HG03175 (cell line): ENCODE data around the gene NIPSNAP2.
"Not testable (repeated sequence)": the region's sequence is repeated elsewhere in the genome, so short reads cannot be mapped to it uniquely, and the experiment has no call there.

Experiments
- ATAC-seq: cut with Tn5 transposase; IDR thresholded peaks from one replicate; pipeline ENCODE4 v1.9.1; 2021; ENCODE audit warnings: mild to moderate bottlenecking, moderate library complexity; ENCODE audit not compliant: unreplicated experiment

Gene NIPSNAP2

GRCh38 chr7:55964261-55965099 lies at the start of gene NIPSNAP2:
TSS of gene NIPSNAP2 (plus strand) at chr7:55964585. CDS start at chr7:55964610, 25 bp downstream.
- ATAC-seq, result peak; percentile 78

GRCh38 chr7:55917771-55918170 lies 46.6 kb upstream of the NIPSNAP2 start:
- no peak for ATAC-seq

- ATAC-seq, result no peak
Observed at GRCh38 chr7:55928006-55928767, 36.2 kb upstream of the NIPSNAP2 start.

- no peak for ATAC-seq
Observed at GRCh38 chr7:55931421-55932151, 32.8 kb upstream of the NIPSNAP2 start.

GRCh38 chr7:55939514-55940123 lies 24.8 kb upstream of the NIPSNAP2 start:
- no peak for ATAC-seq

GRCh38 chr7:55946545-55946944 lies 17.8 kb upstream of the NIPSNAP2 start:
- no peak for ATAC-seq

GRCh38 chr7:55951637-55952351 lies 12.6 kb upstream of the NIPSNAP2 start, which contains the start of gene MRPS17:
TSS of gene MRPS17 (plus strand) at chr7:55951877. CDS start at chr7:55953196, 1,319 bp downstream.
- ATAC-seq, result peak; percentile 100

GRCh38 chr7:55952352-55952671 lies 12.1 kb upstream of the NIPSNAP2 start:
- ATAC-seq, result not testable (repeated sequence)

GRCh38 chr7:55953707-55954475 lies 10.5 kb upstream of the NIPSNAP2 start:
- ATAC-seq, result no peak

- no peak for ATAC-seq
Observed at GRCh38 chr7:55957190-55957589, 7.2 kb upstream of the NIPSNAP2 start.

GRCh38 chr7:55962014-55962413 lies 2.4 kb upstream of the NIPSNAP2 start:
- ATAC-seq, result no peak

GRCh38 chr7:55963584-55964168 lies 709 bp upstream of the NIPSNAP2 start:
- no peak for ATAC-seq

GRCh38 chr7:55965100-55965470 lies 700 bp downstream of the NIPSNAP2 start:
- no peak for ATAC-seq

GRCh38 chr7:55965805-55966421 lies 1.5 kb downstream of the NIPSNAP2 start:
- no peak for ATAC-seq

GRCh38 chr7:55966851-55967250 lies 2.5 kb downstream of the NIPSNAP2 start:
- ATAC-seq, result no peak

- ATAC-seq, result no peak
Observed at GRCh38 chr7:55969391-55969790, 5.0 kb downstream of the NIPSNAP2 start.

GRCh38 chr7:55970561-55970960 lies 6.2 kb downstream of the NIPSNAP2 start:
- ATAC-seq, result no peak

GRCh38 chr7:55970978-55971377 lies 6.6 kb downstream of the NIPSNAP2 start:
- ATAC-seq, result no peak

- ATAC-seq, result no peak
Observed at GRCh38 chr7:55973747-55974250, 9.4 kb downstream of the NIPSNAP2 start.
